MM.1S (cell line): ENCODE data around the gene PDE4B.

Experiments used
- CTCF ChIP-seq: fragments of 300-600 bp; sonication (generic); IDR thresholded peaks from 2 replicates; pipeline ENCODE4 v1.5.1; 2016; ENCODE audit warnings: antibody characterized with exemption, low read length, mixed read lengths
- EZH2 ChIP-seq: fragments of 300-600 bp; sonication (generic); optimal IDR thresholded peaks from 2 replicates; pipeline ENCODE3; 2017; ENCODE audit warnings: low read depth, mild to moderate bottlenecking, antibody characterized with exemption, low read length, mixed read lengths
- EZH2phosphoT487 ChIP-seq: fragments of 300-600 bp; sonication (generic); IDR thresholded peaks from 2 replicates; pipeline ENCODE4 v1.6.1; 2018; ENCODE audit warnings: antibody characterized with exemption, low read length

GRCh38 chr1:65817891-65818290, 25.2 kb downstream of the PDE4B start:
- no peak for TF ChIP-seq CTCF
- no peak for TF ChIP-seq EZH2phosphoT487
- no peak for TF ChIP-seq EZH2
